ENCODE data around the gene HSFX3.
A peak's percentile ranks its signal among the peaks of the same experiment; 100 is the strongest.
"Not testable (repeated sequence)": the region's sequence is repeated elsewhere in the genome, so short reads cannot be mapped to it uniquely, and the experiment has no call there.

Gene HSFX3

GRCh38 chrX:149541521-149542047 is 8.1 kb downstream of the HSFX3 start:
- peak; percentile 2 for DNase-seq

DNA sequence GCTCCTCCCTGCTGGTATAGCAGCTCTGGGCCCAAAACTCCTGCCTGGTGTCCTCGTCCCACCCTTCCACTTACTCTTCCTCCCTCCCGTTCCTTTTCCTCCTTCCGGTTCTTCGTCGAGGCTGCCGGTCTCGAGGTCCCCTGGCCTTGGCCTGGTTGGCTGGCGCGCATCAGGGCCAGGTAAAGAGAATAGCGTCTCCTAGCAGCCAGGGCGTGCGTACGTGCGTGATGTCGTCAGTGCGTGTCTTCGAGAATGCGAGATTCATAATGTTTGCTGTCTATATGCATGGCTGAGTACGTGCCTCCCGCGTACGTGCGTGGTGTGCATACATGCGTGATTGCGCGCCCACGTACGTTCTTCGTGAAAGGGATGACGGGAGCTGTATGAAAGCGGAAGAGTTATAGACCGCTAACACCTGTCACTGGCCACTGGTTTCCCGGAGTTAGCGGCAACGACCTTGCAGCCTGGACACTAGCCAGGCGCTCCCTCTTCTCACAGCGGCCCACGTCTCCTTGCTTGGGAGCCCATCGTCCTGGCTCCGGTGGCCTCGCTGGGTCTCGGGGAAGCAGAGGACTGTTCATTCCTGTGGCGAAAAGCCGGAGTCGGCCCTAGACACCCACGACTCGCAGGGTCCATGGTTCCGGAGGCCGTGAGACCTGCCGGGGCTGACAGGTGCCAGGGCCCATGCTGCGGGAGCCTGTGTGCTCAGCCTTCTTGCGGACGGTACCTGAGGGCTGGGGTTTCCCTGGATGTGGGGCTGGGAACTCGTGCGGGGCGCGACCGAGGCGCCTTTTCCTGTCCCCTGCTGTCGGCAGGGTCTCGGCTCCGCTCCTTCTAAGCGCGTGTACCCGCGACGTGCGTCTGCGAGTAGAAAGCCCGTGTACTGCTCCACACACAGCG is 8.9 kb downstream of the HSFX3 start, which contains the start of gene EOLA1:
Gene EOLA1 (plus strand): TSS at position 392 of the 900 bp plus-strand sequence. CDS start 4,619 bp downstream, outside the sequence.
- DNase-seq, result peak; percentile 98

GRCh38 chrX:149540131-149540620 is 9.5 kb downstream of the HSFX3 start:
- peak; percentile 92 for DNase-seq

DNA sequence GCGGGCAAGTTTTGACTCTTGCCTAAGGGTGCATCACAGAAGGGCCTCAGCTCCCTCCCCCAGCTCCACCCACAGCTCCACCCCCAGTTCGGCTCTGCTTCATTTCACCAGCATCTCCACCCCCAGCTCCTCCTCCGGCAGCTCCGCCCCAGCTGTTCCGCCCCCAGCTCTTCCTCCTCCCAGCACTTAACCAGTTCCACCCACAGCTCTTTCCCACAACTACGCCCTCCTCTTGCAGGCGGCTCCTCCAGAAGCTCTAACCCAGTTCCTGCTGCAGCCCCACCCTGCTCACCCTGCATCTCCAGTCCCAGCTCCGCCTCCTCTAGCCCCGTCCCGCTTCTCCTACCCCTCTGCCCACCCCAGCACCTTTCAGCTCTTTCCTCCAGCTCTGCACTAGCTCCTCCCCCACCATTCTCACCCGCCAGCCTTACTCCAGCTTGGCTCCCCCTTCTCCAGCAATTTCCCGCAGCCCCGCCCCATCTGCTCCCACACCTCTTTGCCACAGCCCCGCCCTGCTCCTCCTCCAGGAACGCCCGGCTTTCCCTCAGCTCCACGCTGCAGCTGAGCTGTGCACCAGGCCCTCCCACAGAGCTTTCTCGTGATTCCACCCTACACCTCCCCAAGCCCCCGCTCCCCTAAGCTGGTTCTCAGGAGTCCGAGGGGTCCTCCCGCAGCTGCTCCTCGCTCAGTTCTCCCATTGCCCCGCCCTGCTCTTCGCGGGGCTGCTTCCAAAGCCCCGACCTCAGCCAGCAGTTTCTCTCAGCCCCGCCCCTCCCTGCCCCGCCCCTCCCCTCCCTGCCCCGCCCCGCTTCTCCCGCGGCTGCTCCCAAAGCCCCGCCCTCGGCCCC is 10.2 kb downstream of the HSFX3 start:
- peak; percentile 92 for DNase-seq

DNA sequence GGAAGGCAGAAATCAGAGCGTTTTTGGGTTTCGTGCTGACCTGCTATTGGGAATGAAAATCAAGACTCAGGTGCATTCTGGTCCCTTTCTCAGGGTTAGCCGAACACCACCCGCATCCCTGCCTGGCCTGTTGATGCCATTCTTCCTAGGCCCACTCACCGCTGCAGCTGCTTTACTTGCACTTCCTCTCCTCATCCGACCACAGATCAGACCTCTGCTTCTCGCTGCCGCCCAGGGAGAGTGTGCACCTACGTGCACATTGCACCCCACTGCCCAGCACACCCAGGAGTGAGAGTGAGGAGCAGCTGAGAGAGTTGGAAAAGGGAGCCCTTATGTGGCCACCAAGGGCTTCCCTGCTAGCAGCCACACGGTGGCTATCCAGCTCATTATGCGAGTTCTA is 12.2 kb downstream of the HSFX3 start:
- not testable (repeated sequence) for DNase-seq

DNA sequence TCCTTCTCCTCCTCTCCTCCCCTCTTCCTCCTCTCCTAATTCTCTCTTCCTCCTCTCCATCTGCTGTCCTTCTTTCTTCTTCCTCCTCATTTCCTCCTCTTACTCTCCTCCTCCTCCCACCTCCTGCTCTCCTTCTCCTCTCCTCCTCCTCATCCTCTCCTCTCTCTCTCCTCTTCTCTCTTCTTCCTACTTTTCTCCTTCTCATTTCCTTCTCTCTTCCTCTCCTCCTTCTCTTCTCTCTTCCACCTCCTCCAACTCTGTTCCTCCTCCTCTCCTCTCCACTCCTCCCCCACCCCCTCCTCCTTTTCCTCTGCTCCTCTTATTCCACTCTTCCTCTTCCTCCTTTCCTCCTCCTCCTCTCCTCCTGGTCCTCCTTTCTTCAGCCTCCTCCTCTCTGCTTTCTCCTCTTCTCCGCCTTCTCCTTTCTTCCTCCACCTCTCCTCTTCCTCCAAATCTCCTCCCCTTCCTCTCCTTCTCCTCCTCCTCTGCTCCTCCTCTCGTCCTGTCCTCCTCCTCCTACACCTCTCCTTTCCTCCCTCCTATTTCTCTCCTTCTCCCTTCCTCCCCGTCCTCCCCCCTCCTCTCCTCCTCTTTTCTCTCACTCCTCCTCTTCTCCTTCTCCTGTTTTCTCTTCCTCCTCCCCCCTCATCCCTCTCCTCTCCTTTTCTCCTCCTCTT is 14.7 kb downstream of the HSFX3 start:
- DNase-seq, result not testable (repeated sequence)

- DNase-seq, result not testable (repeated sequence)
These were observed 15.7 kb downstream of the HSFX3 start for GRCh38 chrX:149533999-149534398.

DNA sequence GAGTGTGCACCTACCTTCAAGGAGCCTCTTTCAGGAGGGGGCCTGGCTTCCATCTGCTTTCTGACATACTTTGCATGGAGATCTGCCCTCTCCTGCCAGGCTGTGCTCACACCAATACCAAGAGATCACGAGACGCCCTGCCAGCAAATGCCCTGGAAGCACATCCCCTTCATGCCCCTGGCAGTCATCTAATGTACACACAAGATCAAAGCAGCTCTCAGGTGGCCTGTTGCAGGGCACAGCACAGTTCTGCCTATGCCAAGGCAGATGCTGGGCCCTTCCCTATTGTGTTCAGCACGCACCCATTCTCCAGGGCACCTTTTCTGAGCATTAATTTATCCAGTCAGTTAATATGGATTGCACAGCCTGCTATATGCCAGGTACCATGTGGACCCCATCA is 16.9 kb downstream of the HSFX3 start:
- DNase-seq, result not testable (repeated sequence)

DNA sequence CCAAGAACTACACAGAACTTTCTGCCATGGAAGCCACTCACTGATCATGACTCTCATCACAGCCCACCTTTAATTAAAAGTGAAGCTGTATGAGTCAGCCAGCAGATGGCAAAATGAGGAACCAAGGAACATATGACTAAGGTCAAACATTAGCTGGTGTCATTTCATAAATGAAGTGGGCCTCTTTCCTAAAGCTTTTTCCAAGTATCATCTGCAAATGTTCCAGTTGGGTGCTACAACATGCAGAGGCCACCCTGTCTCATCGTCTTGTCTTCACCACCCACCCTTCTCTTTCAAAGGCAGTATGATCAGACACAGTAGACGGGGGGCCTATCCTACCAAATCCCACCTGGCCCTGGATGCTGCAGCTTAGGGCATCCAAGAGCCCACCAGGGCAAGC is 18.1 kb downstream of the HSFX3 start:
- DNase-seq, result peak; percentile 12

DNA sequence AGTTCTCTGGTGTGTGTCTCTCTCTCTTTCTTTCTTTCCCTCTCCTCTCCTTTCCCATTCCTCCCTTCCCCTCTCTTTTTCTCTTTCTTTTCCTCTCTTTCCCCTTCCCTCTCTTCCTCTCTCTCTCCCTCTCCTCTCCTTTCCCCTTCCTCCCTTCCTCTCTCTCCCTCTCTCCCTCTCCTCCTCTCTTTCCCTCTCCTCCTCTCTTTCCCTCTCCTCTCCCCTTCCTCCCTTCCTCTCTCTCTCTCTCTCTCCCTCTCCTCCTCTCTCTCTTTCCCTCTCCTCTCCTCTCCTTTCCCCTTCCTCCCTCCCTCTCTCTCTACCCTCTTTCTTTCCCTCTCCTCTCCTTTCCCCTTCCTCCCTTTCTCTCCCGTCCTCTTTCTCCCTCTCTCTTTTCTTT is 21.3 kb downstream of the HSFX3 start:
- DNase-seq, result no peak

GRCh38 chrX:149527705-149528104 is 22.0 kb downstream of the HSFX3 start:
- peak; percentile 44 for DNase-seq

- DNase-seq, result not testable (repeated sequence)
These were observed 23.2 kb downstream of the HSFX3 start for GRCh38 chrX:149526318-149527033.

GRCh38 chrX:149525903-149526302 is 23.8 kb downstream of the HSFX3 start:
- DNase-seq, result peak; percentile 53

- DNase-seq, result peak; percentile 65
These were observed 24.3 kb downstream of the HSFX3 start for GRCh38 chrX:149525389-149525788.

DNA sequence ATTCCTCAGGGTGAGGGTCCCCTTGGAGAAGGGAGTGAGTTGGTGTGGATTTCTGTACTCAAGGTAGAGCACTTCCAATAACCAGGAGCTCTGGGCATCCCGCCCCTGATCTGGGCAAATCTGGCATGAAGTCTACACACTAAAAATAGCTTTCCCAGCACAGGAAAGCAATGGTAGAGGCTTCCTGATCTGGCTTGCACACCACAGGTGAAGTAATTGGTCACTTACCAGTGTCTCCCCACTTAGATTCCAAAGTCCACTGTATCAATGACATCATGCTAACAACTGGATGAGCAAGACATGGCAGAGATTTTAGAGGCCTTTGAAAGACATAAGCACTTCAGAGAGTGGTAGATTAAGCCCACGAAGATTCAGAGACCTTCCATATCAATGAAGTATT is 26.8 kb downstream of the HSFX3 start:
- no peak for DNase-seq

DNA sequence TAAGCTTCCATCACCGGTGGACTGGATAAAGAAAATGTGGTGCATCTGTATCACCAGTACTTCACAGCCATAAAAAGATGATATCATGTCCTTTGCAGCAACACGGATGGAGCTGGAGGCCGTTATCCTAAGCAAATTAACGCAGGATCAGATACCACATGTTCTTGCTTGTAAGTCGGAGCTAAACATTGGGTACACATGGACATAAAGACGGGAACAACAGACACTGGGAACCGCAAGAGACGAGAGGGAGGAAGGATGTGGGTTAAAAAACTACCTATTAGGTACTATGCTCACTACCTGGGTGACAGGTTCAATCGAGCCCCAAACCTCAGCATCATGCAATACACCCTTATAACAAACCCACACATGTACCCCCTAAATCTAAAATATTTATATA is 28.3 kb downstream of the HSFX3 start:
- DNase-seq, result no peak

DNA sequence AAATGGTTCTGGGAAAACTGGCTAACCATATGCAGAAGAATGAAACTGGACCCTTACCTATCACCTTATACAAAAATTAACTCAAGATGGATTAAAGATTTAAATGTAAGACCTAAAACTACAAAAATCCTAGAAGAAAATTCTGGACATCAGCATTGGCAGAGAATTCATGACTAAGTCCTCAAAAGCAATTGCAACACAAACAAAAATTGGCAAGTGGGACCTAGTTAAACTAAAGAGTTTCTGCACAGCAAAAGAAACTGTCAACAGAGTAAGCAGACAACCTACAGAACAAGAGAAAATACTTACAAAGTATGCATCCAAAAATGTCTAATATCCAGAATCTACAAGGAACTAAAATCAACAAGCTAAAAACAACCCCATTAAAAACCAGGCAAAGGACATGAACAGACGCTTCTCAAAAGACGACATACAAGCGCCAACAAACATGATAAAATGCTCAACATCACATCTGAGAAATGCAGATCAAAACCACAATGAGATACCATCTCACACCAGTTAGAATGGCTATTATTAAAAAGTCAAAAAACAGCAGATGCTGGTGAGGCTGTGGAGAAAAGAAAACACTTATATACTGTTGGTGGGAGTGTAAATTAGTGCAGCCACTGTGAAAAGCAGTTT is 29.0 kb downstream of the HSFX3 start:
- DNase-seq, result not testable (repeated sequence)

GRCh38 chrX:149518236-149518635 is 31.5 kb downstream of the HSFX3 start:
- no peak for DNase-seq

DNA sequence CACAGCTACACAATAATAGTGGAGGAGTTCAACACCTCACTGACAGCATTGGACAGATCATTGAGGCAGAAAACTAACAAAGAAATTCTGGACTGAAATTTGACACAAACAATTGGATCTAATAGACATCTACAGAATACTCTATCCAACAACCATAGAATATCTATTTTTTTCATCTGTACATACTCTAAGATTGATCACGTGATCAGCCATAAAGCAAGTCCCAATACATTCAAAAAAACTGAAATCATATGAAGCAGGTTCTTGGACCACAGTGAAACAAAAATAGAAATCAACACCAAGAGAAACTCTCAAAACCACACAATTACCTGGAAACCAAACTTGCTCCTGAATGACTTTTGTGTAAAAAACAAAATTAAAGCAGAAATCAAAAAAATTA is 32.4 kb downstream of the HSFX3 start:
- DNase-seq, result no peak

- DNase-seq, result no peak
These were observed 33.1 kb downstream of the HSFX3 start for GRCh38 chrX:149516604-149517003.

- DNase-seq, result no peak
These were observed 33.6 kb downstream of the HSFX3 start for GRCh38 chrX:149515954-149516602.

Measured in RPMI8226 (cell line).